Kidney (tissue), 14 donors: ENCODE results near the gene NRXN2. TPM values are rescaled to one million over a fixed set of nuclear protein-coding genes. Genes with fewer than 3 reads are reported as not detected.

Experiments
- DNase-seq, 5 donors: peaks; one replicate each; pipeline ENCODE4 v3.0.0-alpha.2; 2013 to 2020
- FAIRE-seq: peaks from 2 replicates; lab custom pipeline; 2012; peaks lifted over from hg19 to GRCh38; lab: Jason Lieb, UNC
- H3K27ac ChIP-seq, 2 donors: one replicate each; pipeline ENCODE4 v1.7.0; 2013; ENCODE audit warnings: low read depth in 2 of 2, low read length in 2 of 2, inconsistent platforms in 1 of 2
- H3K27me3 ChIP-seq: one replicate; pipeline ENCODE4 v1.7.1; 2013; ENCODE audit warnings: low read length, inconsistent platforms; ENCODE audit not compliant: control insufficient read depth, insufficient read depth
- H3K36me3 ChIP-seq, 3 donors: one replicate each; pipeline versions ENCODE4 v1.7.0 to v1.7.1; 2013; ENCODE audit warnings: low read length in 3 of 3, control low read depth in 1 of 3, inconsistent platforms in 1 of 3; ENCODE audit not compliant: insufficient read depth in 3 of 3, control insufficient read depth in 2 of 3
- H3K4me1 ChIP-seq, 3 donors: one replicate each; pipeline versions ENCODE4 v1.7.0 to v1.7.1; 2013; ENCODE audit warnings: low read length in 3 of 3, inconsistent platforms in 1 of 3, low read depth in 1 of 3; ENCODE audit not compliant: control insufficient read depth in 2 of 3, insufficient read depth in 2 of 3
- H3K4me3 ChIP-seq, 3 donors: one replicate each; pipeline versions ENCODE4 v1.7.0 to v1.8.1; 2013; ENCODE audit warnings: low read length in 3 of 3, control low read depth in 1 of 3, inconsistent platforms in 1 of 3
- H3K9ac ChIP-seq, 3 donors: one replicate each; pipeline versions ENCODE4 v1.7.0 to v1.7.1; 2013; ENCODE audit warnings: low read length in 3 of 3, control low read depth in 1 of 3, inconsistent platforms in 1 of 3
- H3K9me3 ChIP-seq, 3 donors: one replicate each; pipeline versions ENCODE4 v1.7.0 to v1.7.1; 2013; ENCODE audit warnings: low read length in 3 of 3, control low read depth in 1 of 3, inconsistent platforms in 1 of 3; ENCODE audit not compliant: control insufficient read depth in 2 of 3, insufficient read depth in 1 of 3
- CTCF ChIP-seq: IDR thresholded peaks from 3 replicates; pipeline ENCODE4 v1.5.1; 2012; ENCODE audit warnings: mild to moderate bottlenecking, moderate library complexity, borderline replicate concordance; ENCODE audit not compliant: insufficient read depth; ENCODE audit errors: extremely low read depth
- intact Hi-C: fragments of 100-400 bp; cut with DNase I; formaldehyde crosslinking; loops from one replicate; pipeline ENCODE4 v1.11.1; 2022
- polyA plus RNA-seq: library from polyadenylated mRNA; stranded (reverse); fragments of 350-450 nt; fragmentation: Illumina TruSeq; extraction: RNeasy Lipid Tissue Mini Kit (QIAGEN cat#74804); gene quantifications from one replicate; pipeline ENCODE4 v1.2.3, GENCODE V29; 2014; ENCODE audit warnings: low read depth, low replicate concordance; ENCODE audit not compliant: insufficient read depth
- total RNA-seq: library from RNA; stranded (reverse); fragmentation: NEBNext Ultra II Directional; extraction: Animal tissue kit (Norgen Biotek cat#: 25700); gene quantifications from one replicate; pipeline ENCODE4 v1.2.1, GENCODE V29; 2021
- donor health status: control.
- donor health status: control.
- donor health status: control.
- donor health status: control.
- donor health status: control.
- donor health status: DM: yes; HTN: yes; CAD: no.
- donor health status: Normal renal cell carcinoma (clear cell type).

NRXN2 gene
- total and polyA plus RNA-seq, 2 donors from 2014 or later = 13.3 to 22.0 TPM

- FAIRE-seq (no peak), DNase-seq (peak in 1 of 5 donors; percentile 35)
- Histone ChIP-seq H3K36me3 (no peaks in the 10 kb centered on the region), H3K9ac (no peak overlapping the region), H3K27me3 (peaks cover 2% of the 10 kb centered on the region), H3K4me3 (no peak overlapping the region), H3K27ac (no peak overlapping the region), H3K4me1 (peaks cover 0 to 3% (median 2%) of the 10 kb centered on the region in 3 donors), H3K9me3 (no peaks in the 10 kb centered on the region)
- no peak for TF ChIP-seq CTCF
- intact Hi-C loops = no loop called here
Observed at GRCh38 chr11:64647019-64647779, 75.8 kb downstream of the NRXN2 start.

DNA sequence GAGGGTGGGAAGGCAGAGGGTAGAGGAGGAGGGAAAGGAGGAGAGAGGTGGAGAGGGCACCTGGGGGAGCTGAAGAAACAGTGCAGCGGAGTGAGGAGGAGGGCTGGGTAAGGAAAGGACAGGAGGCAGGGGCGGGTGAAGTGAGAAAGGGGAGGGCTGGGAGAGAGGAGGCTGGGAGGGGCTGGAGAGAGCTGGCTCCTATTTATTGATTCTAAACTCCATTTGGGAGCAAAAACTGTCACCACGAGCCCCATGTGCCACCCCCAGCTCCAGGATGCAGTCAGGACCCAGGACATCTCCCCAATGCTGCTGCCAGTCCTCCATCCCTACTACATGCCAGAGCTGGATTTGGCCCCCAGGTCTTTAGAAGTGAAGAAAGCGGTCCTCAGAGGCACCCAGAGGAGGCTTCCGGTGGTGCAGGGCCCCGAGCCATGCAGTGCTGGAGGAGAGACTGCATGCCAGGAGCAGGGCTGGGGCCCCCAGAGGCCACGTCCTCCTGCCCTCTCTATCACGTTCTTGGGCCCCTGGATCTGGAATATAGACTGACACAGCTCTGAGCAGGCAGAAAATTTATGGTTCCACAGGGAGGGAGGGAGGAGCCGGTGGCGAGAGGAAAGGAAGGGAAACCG lies 78.2 kb downstream of the NRXN2 start:
- H3K4me1 ChIP-seq = peaks cover 0 to 5% (median 3%) of the 10 kb centered on the region in 3 donors
- no peak overlapping the region for H3K9ac ChIP-seq
- H3K9me3 ChIP-seq = no peaks in the 10 kb centered on the region
- DNase-seq (peak in 3 of 5 donors; percentile 63 to 77 (median 67)), FAIRE-seq (no peak)
- H3K27ac ChIP-seq = no peak overlapping the region
- peaks cover 7% of the 10 kb centered on the region for H3K27me3 ChIP-seq
- no peak for TF ChIP-seq CTCF
- no peak overlapping the region for H3K4me3 ChIP-seq
- intact Hi-C loops = no loop called here
- no peaks in the 10 kb centered on the region for H3K36me3 ChIP-seq

GRCh38 chr11:64643920-64644646 lies 78.9 kb downstream of the NRXN2 start:
- H3K4me1 ChIP-seq = peaks cover 0 to 5% (median 3%) of the 10 kb centered on the region in 3 donors
- H3K27ac ChIP-seq = no peak overlapping the region
- no peak overlapping the region for H3K9ac ChIP-seq
- no peaks in the 10 kb centered on the region for H3K9me3 ChIP-seq
- H3K4me3 ChIP-seq = peak overlapping the region in 1 of 3 donors; percentile 61
- H3K27me3 ChIP-seq = peaks cover 7% of the 10 kb centered on the region
- peak in 2 of 5 donors; percentile 27 to 73 for DNase-seq
- intact Hi-C loops = no loop called here
- FAIRE-seq = no peak
- no peak for TF ChIP-seq CTCF
- H3K36me3 ChIP-seq = no peaks in the 10 kb centered on the region
